Esophagus (tissue), 2 donors: ENCODE data around the gene RGS2. TPM values are rescaled to one million over a fixed set of nuclear protein-coding genes. Genes with fewer than 3 reads are reported as not detected.

ENCODE experiments used
- H3K27ac ChIP-seq, 2 donors: one replicate each; pipeline ENCODE4 v1.5.1; 2013; ENCODE audit warnings: low read depth in 2 of 2, mild to moderate bottlenecking in 2 of 2, inconsistent platforms in 1 of 2, low read length in 1 of 2, moderate library complexity in 1 of 2
- H3K27me3 ChIP-seq, 2 donors: one replicate each; pipeline ENCODE4 v1.6.1; 2013; ENCODE audit warnings: low read length in 2 of 2, control low read depth in 1 of 2, mild to moderate bottlenecking in 1 of 2; ENCODE audit not compliant: insufficient read depth in 2 of 2, control insufficient read depth in 1 of 2
- H3K36me3 ChIP-seq, 2 donors: one replicate each; pipeline ENCODE4 v1.6.1; 2013; ENCODE audit warnings: low read length in 1 of 2; ENCODE audit not compliant: control insufficient read depth in 2 of 2, insufficient read depth in 2 of 2
- H3K4me1 ChIP-seq, 2 donors: one replicate each; pipeline ENCODE4 v1.6.1; 2013; ENCODE audit warnings: low read length in 1 of 2; ENCODE audit not compliant: control insufficient read depth in 2 of 2, insufficient read depth in 2 of 2
- H3K4me3 ChIP-seq, 2 donors: one replicate each; pipeline ENCODE4 v1.5.1; 2013; ENCODE audit warnings: low read length in 2 of 2, mild to moderate bottlenecking in 2 of 2, low read depth in 1 of 2, moderate library complexity in 1 of 2
- H3K9me3 ChIP-seq, 2 donors: one replicate each; pipeline ENCODE4 v1.6.1; 2013; ENCODE audit warnings: mild to moderate bottlenecking in 2 of 2, low read depth in 1 of 2, low read length in 1 of 2, moderate library complexity in 1 of 2; ENCODE audit not compliant: control insufficient read depth in 2 of 2, insufficient read depth in 1 of 2
- WGBS, 2 donors: extraction: QIAGEN DNeasy Blood & Tissue Kit; methylation state at CpG; one replicate each; pipeline ENCODE4 v1.1.7; 2013; 5-methylcytosine and 5-hydroxymethylcytosine counted together
- polyA plus RNA-seq, 2 donors: library from polyadenylated mRNA; stranded (reverse); fragments of 200-250 nt; gene quantifications; one replicate each; pipeline ENCODE4 v1.2.3, GENCODE V29; 2013
- donor health status: healthy with polysubstance abuse.
- donor health status: Bipolar disorder and iron deficiency.

Gene RGS2
- polyA plus RNA-seq, 2 donors, result 31.4 to 52.5 TPM

GRCh38 chr1:192817246-192817645, 8.4 kb downstream of the RGS2 start:
- Histone ChIP-seq H3K27ac (no peak overlapping the region), H3K9me3 (no peaks in the 10 kb centered on the region), H3K27me3 (no peaks in the 10 kb centered on the region), H3K4me1 (no peaks in the 10 kb centered on the region), H3K4me3 (no peak overlapping the region), H3K36me3 (no peaks in the 10 kb centered on the region)
- 52 to 55% methylated on average over 4 of the region's 4 CpGs for WGBS, 2 donors

GRCh38 chr1:192821296-192821695, 12.5 kb downstream of the RGS2 start:
- no peak overlapping the region for H3K27ac ChIP-seq
- H3K9me3 ChIP-seq, result no peaks in the 10 kb centered on the region
- H3K27me3 ChIP-seq, result no peaks in the 10 kb centered on the region
- H3K4me1 ChIP-seq, result no peaks in the 10 kb centered on the region
- H3K4me3 ChIP-seq, result no peak overlapping the region
- H3K36me3 ChIP-seq, result no peaks in the 10 kb centered on the region
- whole genome bisulfite sequencing, 2 donors, result 84 to 93% methylated on average over 3 of the region's 3 CpGs

- Histone ChIP-seq H3K4me1 (no peaks in the 10 kb centered on the region), H3K4me3 (no peak overlapping the region), H3K9me3 (no peaks in the 10 kb centered on the region), H3K27me3 (no peaks in the 10 kb centered on the region), H3K27ac (no peak overlapping the region), H3K36me3 (no peaks in the 10 kb centered on the region)
- WGBS, 2 donors, result 0 to 62% methylated on average over 1 of the region's 1 CpG
Measured at GRCh38 chr1:192824511-192824910, 15.7 kb downstream of the RGS2 start.

GRCh38 chr1:192826791-192827546, 18.1 kb downstream of the RGS2 start:
- H3K36me3 ChIP-seq, result no peaks in the 10 kb centered on the region
- H3K9me3 ChIP-seq, result no peaks in the 10 kb centered on the region
- WGBS, 2 donors, result 55 to 67% methylated on average over 4 of the region's 4 CpGs
- no peak overlapping the region for H3K4me3 ChIP-seq
- no peaks in the 10 kb centered on the region for H3K27me3 ChIP-seq
- H3K27ac ChIP-seq, result no peak overlapping the region
- no peaks in the 10 kb centered on the region for H3K4me1 ChIP-seq

GRCh38 chr1:192830595-192831246, 21.9 kb downstream of the RGS2 start:
- Histone ChIP-seq H3K27me3 (no peaks in the 10 kb centered on the region), H3K4me1 (no peaks in the 10 kb centered on the region), H3K36me3 (no peaks in the 10 kb centered on the region), H3K9me3 (no peaks in the 10 kb centered on the region), H3K4me3 (no peak overlapping the region), H3K27ac (no peak overlapping the region)
- WGBS, 2 donors, result 44 to 45% methylated on average over 6 of the region's 6 CpGs

GRCh38 chr1:192831706-192832355, 23.0 kb downstream of the RGS2 start:
- H3K27ac ChIP-seq, result no peak overlapping the region
- no peaks in the 10 kb centered on the region for H3K27me3 ChIP-seq
- WGBS, 2 donors, result 83 to 90% methylated on average over 5 of the region's 5 CpGs

GRCh38 chr1:192832492-192832891, 23.7 kb downstream of the RGS2 start:
- Histone ChIP-seq H3K4me1 (no peaks in the 10 kb centered on the region), H3K9me3 (no peaks in the 10 kb centered on the region), H3K4me3 (no peak overlapping the region), H3K36me3 (no peaks in the 10 kb centered on the region), H3K27me3 (no peaks in the 10 kb centered on the region), H3K27ac (no peak overlapping the region)

More at GRCh38 chr1:192831706-192832355, 23.0 kb downstream of the RGS2 start:
- Histone ChIP-seq H3K9me3 (no peaks in the 10 kb centered on the region), H3K4me3 (no peak overlapping the region), H3K4me1 (no peaks in the 10 kb centered on the region), H3K36me3 (no peaks in the 10 kb centered on the region)

GRCh38 chr1:192835116-192835515, 26.3 kb downstream of the RGS2 start:
- WGBS, 2 donors, result 56 to 60% methylated on average over 3 of the region's 3 CpGs
- H3K36me3 ChIP-seq, result no peaks in the 10 kb centered on the region
- H3K27ac ChIP-seq, result peak overlapping the region in 1 of 2 donors; percentile 33
- no peaks in the 10 kb centered on the region for H3K4me1 ChIP-seq
- no peaks in the 10 kb centered on the region for H3K27me3 ChIP-seq
- no peaks in the 10 kb centered on the region for H3K9me3 ChIP-seq
- H3K4me3 ChIP-seq, result no peak overlapping the region

GRCh38 chr1:192839162-192840066, 30.6 kb downstream of the RGS2 start:
- H3K27me3 ChIP-seq, result no peaks in the 10 kb centered on the region
- no peaks in the 10 kb centered on the region for H3K36me3 ChIP-seq
- H3K9me3 ChIP-seq, result no peaks in the 10 kb centered on the region
- H3K4me3 ChIP-seq, result no peak overlapping the region
- no peaks in the 10 kb centered on the region for H3K4me1 ChIP-seq
- 79 to 88% methylated on average over 9 of the region's 9 CpGs for WGBS, 2 donors
- no peak overlapping the region for H3K27ac ChIP-seq
